NCI-H1436 (cell line): ENCODE measurements around the gene UTP25.

Experiments used
- DNase-seq: peaks from one replicate; lab custom pipeline; 2025; lab: John Stamatoyannopoulos, UW

The UTP25 gene

DNA sequence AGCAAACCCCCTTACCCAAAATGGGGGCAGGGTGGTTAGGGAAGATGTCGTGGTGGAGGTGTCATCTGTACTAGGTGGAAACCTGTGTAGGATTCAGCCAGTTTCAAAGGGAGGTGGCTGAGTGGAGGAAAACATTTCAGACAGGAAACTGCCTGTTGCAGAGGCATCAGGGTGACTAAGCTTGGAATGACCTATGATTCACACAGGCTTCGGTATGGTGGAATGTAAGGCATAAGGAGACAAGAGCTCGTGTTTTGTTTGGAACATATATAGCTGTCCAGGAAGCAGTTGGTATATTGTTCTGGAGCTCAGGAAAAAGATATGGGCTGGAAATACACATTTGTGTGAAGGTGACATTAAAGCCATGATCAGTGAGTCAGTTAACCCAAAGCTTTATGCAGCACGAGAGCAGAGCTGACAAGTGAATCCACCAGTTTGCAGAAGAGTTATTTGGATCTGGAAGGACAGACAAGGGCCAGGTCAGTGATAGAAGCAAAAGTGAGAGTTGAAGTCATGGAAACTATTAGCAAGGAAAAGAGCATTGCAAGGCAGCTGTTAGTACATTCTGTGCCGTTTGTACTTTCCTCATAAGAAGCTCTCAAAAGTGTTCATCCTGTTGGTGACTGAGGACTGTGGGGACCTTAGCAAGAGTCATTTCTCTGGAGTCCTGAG is 12.2 kb downstream of the UTP25 start:
- no peak for DNase-seq

DNA sequence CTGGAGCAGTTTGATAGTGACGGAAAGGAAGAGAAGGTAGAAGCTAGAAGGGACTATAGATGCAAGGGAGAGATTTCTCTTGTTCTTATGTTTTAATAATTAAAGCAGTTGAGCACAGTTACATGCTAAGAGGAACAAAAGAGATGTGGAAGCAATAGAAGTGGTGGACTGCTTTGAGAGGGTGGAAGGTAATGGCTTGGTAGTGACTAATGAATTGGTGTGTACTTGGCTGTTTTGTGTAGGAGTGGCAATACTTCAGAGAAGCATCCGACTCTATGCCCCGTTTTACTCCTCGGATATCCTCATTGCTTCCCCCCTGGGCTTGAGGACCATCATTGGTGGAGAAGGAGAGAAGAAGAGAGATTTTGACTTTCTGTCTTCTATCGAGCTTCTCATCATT is 12.8 kb downstream of the UTP25 start:
- DNase-seq, result no peak

DNA sequence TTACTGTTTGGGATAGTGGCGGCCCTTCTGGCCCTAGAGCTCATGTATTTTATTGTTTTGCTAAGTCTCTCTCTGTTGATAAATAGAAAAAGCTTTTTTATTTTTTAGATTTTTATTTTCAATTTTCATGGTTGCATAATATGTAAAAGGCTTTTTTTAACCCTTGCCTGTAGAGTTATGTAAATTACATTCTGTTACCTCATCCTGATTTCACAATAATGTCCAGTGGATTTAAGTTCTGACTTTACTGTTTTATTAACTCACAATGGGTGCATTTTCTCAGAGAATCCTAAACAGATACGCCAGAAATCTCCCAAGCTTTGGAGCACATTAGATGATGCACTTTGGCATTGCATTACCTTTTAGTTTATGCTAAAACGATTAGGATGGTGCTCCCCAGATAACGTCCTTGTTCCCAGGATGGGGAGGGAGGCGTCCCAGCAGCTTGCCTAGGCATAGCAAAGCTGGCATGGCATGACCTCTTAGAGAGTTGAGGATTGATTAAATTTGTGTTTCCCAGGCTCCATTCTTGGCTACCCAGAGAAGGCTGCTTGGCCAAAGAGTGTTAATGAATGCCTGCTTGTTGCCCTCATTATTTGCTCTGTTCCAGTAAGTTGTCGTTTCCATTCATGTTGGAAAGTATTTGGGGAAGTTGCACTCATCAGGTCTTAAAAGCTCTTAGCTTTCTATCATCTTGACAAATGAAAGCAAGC is 17.1 kb downstream of the UTP25 start:
- DNase-seq, result peak; percentile 66

DNA sequence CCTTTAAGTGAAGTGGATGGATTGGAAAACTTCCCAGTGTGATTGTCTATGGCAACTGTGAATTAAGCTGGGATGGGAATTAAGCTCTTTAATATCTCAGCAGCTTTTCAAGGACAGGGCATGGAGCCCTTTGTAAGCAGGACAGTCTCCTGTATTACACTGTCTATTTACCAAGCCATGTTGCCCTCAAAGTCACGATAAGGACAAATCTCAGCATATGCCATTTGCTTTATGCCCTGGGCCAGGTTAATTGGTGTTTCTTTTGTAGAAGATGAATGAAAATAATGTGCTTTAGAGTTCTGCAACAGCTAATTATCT is 17.6 kb downstream of the UTP25 start:
- peak; percentile 66 for DNase-seq

DNA sequence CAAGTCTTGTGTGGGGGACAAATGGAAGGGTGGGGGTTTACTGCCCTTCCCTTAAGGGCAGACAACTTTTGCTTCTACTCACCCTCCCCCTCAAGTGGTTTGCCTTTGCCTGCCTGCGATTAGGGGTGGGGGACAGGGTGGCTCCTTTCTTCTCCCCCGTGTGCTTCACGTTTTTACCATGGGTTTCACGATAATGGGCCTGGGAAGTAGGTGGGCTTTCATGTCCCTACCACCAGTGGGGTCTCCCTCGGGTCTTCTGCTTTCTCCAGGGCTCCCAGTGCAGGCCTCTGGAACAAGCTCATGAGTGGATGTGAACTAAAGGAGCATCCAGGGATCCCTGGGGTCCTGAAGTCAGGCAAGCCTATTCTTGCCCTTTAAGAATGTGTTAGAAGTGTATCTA is 21.6 kb downstream of the UTP25 start:
- DNase-seq, result no peak

DNA sequence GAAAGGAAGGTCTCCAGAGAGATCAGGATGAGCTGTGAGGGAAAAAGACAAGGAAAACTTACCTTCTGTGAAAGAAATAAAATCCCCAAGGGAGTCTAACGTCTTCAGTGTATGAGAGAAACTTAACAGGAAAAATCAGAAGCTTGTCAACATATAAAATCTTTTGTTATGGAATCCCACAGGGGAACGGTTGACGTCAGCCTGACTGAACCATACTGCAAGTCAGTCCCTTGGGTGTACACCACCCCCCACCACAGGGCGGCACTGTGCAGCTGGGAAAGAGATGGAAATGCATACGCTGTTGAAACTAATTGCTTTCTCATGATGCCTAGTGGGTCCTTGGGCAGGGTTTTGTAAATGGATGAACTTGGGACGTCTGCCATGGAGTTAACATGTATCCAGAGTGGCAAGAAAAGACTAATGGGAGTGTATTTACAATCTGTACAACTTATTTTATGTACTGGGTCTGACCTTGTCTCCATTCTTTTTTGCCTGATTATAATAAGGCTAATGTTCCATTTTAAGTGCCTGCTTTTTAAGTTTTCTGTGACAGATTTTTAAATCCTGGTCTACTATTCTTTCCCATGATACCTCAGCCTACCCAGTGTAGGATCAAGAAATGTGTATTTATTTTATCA is 22.7 kb downstream of the UTP25 start:
- DNase-seq, result peak; percentile 97

DNA sequence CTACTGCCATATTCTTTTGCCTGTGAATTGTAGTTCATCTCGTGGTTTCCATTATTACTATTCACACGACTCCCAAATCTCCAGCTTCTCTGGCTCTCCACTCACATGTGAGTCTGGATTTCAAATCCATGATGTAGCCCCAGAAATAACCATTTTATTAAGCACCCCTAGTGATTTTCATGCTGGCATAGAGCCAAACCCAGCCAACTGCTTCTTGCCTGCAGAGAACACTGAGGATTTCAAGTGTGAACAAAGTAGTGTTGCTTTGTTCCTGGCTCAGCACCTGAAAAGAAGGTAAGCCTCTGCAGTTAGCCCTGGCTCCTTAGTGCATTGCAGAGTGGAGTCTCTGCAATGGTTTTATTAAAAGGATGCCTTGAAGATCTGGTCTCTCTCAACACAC is 25.9 kb downstream of the UTP25 start:
- no peak for DNase-seq

DNA sequence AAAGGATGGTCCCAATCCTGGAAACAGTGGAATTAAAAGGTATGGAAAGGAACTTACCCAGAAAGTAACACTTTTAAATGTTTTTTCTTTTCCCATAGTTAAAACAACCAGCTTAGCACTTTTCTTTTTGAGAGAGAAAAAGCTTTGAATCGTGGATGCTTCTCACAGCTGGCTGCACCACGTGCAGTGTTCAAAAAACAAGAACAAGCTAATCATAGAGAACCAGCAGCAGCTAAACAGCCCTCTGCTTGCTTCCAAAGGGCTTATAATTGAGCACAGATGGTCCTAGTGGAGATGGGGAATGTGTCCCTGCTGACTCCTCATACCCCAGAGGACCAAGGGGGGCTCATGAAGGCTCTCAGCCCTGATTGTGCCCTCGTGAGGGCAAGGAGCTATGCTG is 26.4 kb downstream of the UTP25 start:
- no peak for DNase-seq

DNA sequence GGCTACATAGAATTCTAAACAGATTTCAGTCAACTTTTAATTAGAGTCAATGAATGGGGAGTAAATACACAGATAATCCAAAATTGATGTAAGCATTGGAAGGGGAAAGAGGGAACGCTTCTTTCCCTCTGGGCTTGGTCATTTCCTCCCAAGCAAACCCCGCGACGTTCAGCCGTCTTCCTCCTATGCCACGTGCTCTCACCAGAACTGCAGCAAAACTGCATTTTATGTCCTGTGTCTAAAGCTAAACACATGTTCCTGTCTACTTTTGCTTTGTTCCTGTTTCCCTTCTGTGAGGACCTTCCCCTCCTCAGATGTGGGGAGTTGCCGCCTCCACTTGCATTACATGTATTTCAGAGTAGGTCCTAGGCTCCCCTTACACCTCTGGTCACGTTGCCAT is 27.2 kb downstream of the UTP25 start:
- DNase-seq, result no peak

DNA sequence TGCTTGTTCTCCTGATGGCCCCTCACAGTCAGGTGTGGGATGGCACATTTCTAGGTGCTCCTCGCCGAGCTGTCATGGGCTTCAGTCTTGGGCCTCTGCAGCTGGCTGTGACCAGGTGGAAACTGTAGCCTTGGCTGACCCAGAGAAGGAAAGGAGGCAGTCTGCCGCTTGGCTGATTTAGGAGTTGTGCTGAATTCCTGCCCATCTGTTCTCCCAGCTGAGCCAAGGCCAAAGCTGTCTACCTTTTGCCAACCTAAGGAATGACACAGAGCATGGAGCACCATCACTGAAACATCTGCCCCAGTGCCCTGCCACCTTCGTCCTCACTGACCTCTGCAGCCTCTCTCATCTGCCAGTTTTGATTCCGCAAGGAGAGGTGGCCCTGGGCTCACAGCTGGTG is 27.9 kb downstream of the UTP25 start:
- no peak for DNase-seq

DNA sequence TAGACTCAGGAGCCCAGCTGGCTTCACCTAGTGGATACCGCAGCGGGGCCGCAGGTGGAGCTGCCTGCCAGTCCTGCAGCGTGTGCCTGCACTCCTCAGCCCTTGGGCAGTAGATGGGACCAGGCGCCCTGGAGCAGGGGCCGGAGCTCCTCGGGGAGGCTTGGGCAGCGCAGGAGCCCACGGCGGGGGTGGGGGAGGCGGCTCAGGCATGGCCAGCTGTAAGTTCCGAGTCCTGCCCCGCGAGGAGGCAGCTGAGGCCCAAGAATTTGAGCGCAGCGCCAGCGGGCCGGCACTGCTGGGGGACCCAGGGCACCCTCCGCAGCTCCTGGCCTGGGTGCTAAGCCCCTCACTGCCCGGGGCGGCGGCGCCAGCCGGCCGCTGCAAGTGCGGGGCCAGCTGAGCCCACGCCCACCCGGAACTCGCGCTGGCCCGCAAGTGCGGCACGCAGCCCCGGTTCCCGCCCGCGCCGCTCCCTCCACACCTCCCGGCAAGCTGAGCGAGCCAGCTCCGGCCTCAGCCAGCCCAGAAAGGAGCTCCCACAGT is 30.9 kb downstream of the UTP25 start:
- DNase-seq, result no peak

DNA sequence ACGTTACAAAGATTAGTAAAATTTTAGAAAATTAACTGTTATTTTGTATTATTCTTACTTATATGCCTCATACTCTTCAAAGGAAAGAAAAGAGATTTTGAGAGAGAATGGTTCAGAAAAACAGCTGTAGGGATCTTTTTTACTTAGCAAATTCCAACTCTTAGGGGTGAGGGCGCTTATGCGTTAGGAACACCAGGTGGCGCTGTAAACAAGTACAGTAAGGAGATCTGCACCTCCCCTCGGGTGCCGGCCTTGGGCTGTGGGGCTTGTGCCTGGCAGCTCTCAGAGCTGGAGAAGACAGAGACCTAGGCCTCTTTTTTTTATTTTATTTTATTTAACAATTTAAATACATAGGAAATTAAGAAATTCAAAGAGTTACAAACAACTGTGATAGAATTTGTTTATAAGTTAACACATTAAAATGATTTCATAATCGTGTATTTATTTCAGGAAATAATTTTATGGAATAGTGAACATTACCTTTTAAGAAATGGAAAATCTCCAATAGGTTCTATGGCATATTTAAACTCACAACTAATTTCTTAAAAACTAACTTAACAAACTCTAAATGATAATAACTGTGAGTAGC is 32.6 kb downstream of the UTP25 start:
- peak; percentile 95 for DNase-seq

DNA sequence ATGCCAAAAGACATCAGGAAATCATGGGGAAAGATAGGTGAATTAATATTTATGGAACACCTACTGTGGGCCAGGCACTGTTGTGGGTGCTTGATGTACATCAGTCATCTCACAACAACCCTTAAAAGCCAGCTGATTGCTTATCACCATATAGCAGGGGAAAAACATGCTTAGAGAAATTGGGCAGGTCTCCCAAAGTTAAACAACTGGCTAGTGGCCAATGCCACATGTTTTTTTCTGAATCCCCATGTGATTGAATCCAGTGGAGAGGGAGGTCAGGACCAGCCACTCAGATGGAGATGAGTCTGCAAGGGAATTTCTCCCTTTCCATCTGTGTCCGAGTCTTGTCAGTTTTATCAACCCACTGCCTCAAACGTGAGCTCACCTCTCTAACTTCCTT is 33.5 kb downstream of the UTP25 start:
- no peak for DNase-seq

DNA sequence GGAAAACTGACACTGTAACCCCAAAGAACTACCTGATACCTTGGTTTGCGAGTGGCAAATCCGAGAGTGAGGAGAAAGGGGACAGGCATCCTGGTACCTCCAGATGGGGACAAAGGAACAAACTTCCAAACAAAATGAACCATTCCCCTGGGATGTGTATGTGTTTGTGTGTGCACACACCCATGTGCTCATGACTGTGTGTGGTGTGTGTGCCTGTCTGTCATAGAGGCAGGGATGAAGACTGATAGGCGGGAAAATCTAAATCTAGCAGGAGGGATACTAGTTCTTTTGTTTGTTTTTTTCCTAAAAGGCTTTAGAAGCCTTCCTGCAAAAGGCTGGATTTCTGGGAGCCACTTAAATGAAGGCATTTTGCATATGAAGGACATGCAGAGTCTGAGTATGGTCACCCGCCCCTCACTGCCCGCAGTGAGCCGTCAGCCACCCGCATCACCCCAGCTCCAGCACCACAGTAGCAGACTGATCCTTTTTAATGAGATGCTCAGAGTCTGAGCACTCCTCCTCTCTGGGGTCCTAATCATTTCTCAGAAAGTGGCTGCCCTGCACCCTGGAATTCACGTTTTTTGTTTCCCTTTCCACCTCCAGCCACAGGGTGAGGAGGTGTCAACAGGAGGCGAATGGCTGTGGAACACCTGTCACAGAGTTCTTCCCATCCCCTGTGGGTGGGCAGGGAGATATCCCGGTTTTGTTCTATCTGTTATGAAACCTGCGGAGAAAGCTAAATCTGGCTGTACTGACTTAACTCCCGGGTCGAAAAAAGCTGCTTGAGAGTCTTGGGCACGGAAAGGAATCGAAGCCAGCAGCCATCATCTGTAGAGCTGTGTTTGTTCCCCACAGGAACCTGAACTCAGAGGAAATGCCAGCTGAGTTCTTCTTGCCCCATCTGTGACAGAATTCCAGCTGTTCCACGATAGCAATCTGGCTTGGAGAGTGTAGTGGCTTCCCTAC is 34.9 kb downstream of the UTP25 start:
- no peak for DNase-seq

DNA sequence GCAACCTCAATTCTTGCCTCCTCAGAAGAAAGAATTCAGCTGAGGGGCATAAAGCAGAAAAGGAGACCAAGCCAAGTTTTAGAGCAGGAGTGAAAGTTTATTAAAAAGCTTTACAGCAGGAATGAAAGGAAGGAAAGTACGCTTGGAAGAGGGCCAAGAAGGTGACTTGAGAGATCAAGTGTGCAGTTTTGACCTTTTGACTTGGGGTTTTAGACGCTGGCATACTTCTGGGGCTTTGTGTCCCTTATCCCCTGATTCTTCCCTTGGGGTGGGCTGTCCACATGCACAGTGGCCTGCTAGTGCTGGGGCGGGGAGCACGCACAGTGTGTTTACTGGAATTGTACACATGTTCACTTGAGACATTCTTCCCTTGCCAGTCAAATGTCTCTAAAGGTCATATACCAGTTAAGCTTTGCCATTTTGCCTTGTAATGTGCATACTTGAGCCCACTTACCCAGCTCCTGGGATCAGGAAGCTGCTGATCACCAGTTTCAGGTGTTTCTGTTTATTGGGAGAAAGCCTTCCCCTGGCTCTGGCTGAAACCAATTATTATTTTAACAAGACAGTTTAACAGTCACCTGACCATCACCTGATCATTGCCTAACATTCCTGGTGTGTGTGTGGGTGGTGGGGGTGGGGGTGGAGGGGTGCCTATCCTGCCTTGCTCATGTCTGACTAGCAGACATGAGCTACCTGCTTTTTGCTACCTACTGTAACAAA is 36.2 kb downstream of the UTP25 start:
- no peak for DNase-seq

DNA sequence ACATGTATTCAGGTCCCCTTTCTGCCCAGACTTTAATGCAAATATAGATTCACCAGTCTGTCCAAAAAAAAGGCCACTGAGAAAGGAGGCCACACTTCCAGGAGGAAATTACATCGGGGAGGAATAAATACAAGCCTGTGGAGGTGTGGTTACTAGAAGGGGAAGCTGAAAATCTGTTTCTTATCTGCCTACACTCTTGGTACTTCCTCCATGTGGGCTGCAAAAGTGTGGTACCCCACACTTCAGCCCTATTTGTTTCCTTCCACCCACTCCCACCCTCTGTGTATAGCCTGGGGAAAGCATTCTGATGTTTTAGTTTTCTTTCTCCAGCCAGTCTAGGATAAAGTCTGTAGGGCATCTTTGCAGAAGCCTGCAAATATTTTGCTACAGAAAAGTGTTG is 38.4 kb downstream of the UTP25 start:
- DNase-seq, result no peak

DNA sequence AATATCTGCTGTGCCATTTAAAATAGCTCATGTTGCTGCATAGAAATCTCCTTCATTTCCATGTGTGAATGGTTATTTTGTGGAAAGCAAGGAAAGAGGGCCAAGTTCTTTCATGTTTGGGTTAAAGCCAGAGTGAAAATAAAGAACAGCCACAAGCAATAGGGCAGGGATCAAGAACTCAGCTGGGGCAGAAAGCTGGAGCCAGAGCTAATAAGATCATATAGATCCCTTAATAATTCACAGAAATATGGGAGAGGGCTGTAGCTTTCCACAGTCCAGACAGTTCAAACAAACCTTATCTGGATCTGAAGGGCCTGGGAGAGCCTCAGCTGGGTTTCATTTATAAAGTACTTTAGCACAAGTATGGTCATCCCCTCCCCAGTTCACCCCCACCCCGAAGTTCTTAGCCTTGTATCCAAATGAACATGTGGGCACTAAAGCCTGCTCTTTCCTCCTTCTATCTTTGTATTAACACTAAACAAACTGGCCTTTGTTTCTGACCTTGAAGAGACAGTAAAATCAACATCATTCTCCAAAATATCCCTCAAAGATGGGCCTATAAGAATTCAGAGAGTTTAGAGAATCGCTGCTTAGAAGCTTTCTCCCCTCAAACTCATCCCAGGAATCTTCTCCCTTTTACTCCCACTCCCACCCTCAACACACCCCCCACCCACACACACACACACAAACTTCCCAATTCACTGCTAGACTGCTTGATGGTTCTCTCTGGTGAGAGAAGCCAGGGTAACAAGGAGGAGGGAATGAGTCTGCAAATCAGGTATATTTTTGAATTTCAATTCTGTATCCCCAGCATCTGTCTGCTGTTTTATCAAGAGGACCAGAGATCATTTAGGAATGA is 41.7 kb downstream of the UTP25 start:
- no peak for DNase-seq

DNA sequence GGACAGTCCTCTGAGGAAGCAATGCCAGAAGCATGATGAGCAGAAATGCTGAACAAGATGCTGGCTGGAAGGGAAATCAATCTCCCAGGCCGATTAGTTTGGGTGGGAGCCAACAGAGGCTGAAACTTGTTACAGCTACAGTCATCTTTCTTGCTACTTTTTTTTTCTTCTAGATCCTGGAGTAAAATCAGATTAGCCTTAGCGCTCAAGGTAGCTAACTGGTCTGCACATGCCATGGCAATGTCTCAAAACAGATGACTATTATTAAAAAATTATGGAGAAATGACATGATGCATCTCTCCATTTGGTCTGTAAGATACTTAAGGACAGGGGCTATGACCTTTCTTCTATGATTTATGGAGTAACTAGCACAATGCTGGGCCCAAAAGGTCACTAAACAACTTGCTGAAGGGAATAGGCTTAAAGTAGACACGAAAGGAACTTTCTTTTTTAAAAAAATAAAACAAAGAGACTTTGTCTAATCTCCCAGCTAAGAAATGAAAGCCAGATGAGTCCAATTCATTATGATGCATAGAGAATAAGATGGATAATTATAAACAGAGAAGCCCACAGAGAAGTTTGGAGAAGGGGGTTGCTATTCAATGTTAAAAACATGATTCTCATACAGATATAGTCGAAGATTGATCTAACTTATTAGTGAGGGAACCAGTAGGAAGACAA is 42.5 kb downstream of the UTP25 start:
- DNase-seq, result no peak

DNA sequence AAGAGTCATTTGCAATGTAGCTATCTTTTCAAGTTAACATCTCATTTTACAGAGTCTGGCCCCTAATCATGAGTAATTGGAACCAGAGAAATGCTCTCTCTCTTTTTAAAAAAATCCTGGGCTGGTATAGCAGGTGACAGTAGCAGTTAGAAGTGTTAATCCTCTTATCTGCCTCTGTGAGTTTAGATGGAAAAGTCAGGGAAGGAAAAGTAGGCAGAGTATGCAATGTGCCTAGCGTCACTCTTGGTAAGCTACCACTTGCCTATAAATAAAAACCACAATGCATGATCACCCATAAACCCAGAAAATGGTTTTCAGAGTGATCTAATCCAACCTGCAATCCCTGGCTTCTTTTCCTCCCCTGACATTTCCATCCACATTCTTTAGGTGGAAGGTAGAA is 43.2 kb downstream of the UTP25 start:
- no peak for DNase-seq

DNA sequence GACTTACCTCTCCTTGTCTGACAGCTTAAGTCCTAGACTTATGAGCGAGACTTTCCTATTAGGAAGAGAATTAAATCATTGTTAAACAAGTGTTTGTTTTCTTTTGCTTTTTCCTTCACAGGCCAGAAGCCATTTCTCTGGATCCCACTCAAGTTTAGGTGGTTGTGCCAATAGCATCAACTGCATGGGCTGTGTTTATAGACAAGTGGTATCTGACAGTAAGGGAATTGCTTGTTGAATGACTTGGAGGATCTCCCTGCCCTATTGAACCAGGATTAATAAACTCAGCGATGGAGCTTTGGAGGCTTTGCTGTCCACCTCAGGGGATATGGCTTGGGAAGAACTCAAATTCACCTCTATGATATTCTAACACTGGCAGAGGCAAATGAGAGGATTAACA is 43.7 kb downstream of the UTP25 start:
- no peak for DNase-seq
